Tibial artery (tissue), 4 donors: Measurements from ENCODE around the gene COLEC11.

ENCODE experiments used
- DNase-seq, 2 donors: peaks; one replicate each; pipeline ENCODE4 v3.0.0-alpha.2; 2019
- H3K27ac ChIP-seq, 2 donors: fragments of 200-600 bp; sonication (generic) in 1 of 2; 1 replicate in 1 of 2; 2 replicates in 1 of 2; pipeline ENCODE4 v1.5.1; 2018 to 2019; ENCODE audit warnings: mild to moderate bottlenecking in 1 of 2
- H3K27me3 ChIP-seq, 2 donors: fragments of 200-600 bp; sonication (generic) in 1 of 2; one replicate each; pipeline versions ENCODE4 v1.5.1 to v1.6.0; 2016 to 2019
- H3K36me3 ChIP-seq, 3 donors: fragments of 200-600 bp; sonication (generic) in 2 of 3; one replicate each; pipeline ENCODE4 v1.5.1; 2016 to 2019; ENCODE audit warnings: mild to moderate bottlenecking in 2 of 3
- H3K4me1 ChIP-seq, 4 donors: fragments of 200-600 bp; sonication (generic) in 2 of 4; 1 replicate in 3 of 4; 2 replicates in 1 of 4; pipeline ENCODE4 v1.5.1; 2016 to 2019
- H3K4me3 ChIP-seq, 2 donors: fragments of 200-600 bp; sonication (generic) in 1 of 2; 1 replicate in 1 of 2; 2 replicates in 1 of 2; pipeline ENCODE4 v1.5.1; 2018 to 2019; ENCODE audit warnings: mild to moderate bottlenecking in 2 of 2
- H3K9me3 ChIP-seq, 3 donors: fragments of 200-600 bp; sonication (generic) in 1 of 3; one replicate each; pipeline ENCODE4 v1.5.1; 2016 to 2019
- intact Hi-C: fragments of 100-400 bp; cut with DNase I; formaldehyde crosslinking; loops from one replicate; pipeline ENCODE4 v1.15.0; 2023; ENCODE audit warnings: low total_unique reads
- TF ChIP-seq, protein P1 (sequence below), 2 experiments: fragments of 200-600 bp in 1 of 2; fragments of 450-650 bp in 1 of 2; IDR thresholded peaks; one replicate each; pipeline ENCODE4 v1.5.1; 2017 to 2019; ENCODE audit warnings: antibody characterized with exemption in 2 of 2, mild to moderate bottlenecking in 1 of 2, moderate library complexity in 1 of 2

COLEC11 gene

GRCh38 chr2:3581367-3582262 is 13.3 kb upstream of the COLEC11 start:
- TF ChIP-seq, protein P1, sequence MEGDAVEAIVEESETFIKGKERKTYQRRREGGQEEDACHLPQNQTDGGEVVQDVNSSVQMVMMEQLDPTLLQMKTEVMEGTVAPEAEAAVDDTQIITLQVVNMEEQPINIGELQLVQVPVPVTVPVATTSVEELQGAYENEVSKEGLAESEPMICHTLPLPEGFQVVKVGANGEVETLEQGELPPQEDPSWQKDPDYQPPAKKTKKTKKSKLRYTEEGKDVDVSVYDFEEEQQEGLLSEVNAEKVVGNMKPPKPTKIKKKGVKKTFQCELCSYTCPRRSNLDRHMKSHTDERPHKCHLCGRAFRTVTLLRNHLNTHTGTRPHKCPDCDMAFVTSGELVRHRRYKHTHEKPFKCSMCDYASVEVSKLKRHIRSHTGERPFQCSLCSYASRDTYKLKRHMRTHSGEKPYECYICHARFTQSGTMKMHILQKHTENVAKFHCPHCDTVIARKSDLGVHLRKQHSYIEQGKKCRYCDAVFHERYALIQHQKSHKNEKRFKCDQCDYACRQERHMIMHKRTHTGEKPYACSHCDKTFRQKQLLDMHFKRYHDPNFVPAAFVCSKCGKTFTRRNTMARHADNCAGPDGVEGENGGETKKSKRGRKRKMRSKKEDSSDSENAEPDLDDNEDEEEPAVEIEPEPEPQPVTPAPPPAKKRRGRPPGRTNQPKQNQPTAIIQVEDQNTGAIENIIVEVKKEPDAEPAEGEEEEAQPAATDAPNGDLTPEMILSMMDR (IDR thresholded peaks at IDR 0.05) = no peak
- Histone ChIP-seq H3K27me3 (no peaks in the 10 kb centered on the region), H3K9me3 (no peaks in the 10 kb centered on the region), H3K36me3 (peaks cover 51 to 75% (median 56%) of the 10 kb centered on the region in 3 donors), H3K4me3 (no peak overlapping the region), H3K4me1 (peaks cover 0 to 39% (median 16%) of the 10 kb centered on the region in 4 donors), H3K27ac (no peak overlapping the region)
- no peak for DNase-seq
- intact Hi-C loops = no loop called here

DNA sequence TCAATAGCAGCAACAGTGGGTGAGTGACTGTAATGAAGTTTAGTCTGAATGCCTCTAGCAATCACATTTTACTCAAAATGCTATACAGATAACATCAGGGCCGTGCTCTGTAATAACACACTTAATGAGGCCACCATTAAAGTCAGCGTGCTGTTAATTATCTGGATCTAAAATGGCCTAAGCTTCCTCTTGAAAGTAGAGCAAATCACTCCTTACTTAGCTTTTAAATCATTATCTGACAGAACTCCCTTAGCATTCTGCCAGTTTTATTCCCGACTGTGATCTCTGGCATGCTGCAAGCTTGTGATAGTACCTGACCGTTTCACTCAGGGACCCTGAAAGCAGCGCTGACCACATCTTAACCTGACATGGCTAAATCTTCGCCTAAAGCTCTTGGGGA is 10.8 kb upstream of the COLEC11 start:
- no peak overlapping the region for H3K4me3 ChIP-seq
- H3K27ac ChIP-seq = peak overlapping the region in 1 of 2 donors; percentile 80
- intact Hi-C loops = no loop called here
- H3K36me3 ChIP-seq = peaks cover 30 to 50% (median 33%) of the 10 kb centered on the region in 3 donors
- H3K9me3 ChIP-seq = no peaks in the 10 kb centered on the region
- H3K27me3 ChIP-seq = no peaks in the 10 kb centered on the region
- TF ChIP-seq, protein P1 (IDR thresholded peaks at IDR 0.05) = no peak
- H3K4me1 ChIP-seq = peaks cover 0 to 21% (median 5%) of the 10 kb centered on the region in 4 donors
- DNase-seq = no peak

GRCh38 chr2:3584608-3585260 is 10.2 kb upstream of the COLEC11 start:
- peaks cover 25 to 44% (median 26%) of the 10 kb centered on the region in 3 donors for H3K36me3 ChIP-seq
- DNase-seq = no peak
- peaks cover 0 to 19% (median 5%) of the 10 kb centered on the region in 4 donors for H3K4me1 ChIP-seq
- H3K27me3 ChIP-seq = no peaks in the 10 kb centered on the region
- TF ChIP-seq, protein P1 (IDR thresholded peaks at IDR 0.05) = no peak
- intact Hi-C loops = no loop called here
- no peaks in the 10 kb centered on the region for H3K9me3 ChIP-seq
- H3K27ac ChIP-seq = peak overlapping the region; percentile 64 to 80
- peak overlapping the region in 1 of 2 donors; percentile 27 for H3K4me3 ChIP-seq

DNA sequence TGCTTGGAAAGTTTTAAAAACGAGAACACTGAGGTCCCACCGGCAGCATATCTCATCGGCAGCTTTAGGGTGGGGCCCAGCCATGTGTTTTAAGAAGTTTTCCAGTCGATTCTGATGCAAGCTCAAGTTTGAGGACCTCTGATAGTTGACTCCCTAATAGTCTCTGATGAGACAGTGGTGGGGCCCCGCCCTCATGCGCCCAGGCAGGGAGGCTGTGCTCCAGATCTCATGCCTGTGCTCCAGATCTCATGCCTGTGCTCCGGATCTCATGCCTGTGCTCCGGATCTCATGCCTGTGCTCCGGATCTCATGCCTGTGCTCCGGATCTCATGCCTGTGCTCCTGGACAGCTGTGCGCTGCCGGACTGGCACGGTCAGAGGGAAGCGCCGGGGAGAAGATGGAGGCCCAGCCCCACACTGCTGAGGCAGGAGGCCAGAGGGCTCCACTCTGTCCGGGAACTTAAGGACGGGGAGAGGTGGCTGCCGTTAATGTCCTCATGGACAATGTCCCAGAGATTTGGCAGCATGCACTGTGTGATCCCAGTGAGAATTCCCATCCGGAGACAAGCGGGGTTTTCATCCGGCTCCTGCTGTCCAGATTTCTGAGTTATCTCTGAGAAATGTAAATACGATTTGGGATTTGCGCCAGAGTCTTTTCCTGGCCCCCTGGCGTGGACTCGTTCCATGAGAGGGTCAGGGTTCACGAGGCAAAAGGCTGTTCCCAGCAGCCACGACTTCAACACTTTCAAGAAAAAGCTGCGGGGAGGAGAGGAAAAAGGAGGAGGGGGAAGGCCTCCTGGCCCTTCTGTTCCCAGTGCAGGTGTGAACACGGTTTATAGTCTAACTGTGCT is 9.4 kb upstream of the COLEC11 start:
- Histone ChIP-seq H3K4me3 (peak overlapping the region; percentile 27 to 30), H3K27ac (peak overlapping the region; percentile 64 to 80), H3K4me1 (peaks cover 0 to 19% (median 5%) of the 10 kb centered on the region in 4 donors), H3K9me3 (no peaks in the 10 kb centered on the region), H3K27me3 (no peaks in the 10 kb centered on the region), H3K36me3 (peaks cover 18 to 36% (median 19%) of the 10 kb centered on the region in 3 donors)
- intact Hi-C loops = no loop called here
- TF ChIP-seq, protein P1 (IDR thresholded peaks at IDR 0.05) = no peak
- peak; percentile 40 to 75 for DNase-seq

GRCh38 chr2:3586220-3586619 is 8.7 kb upstream of the COLEC11 start:
- peaks cover 0 to 19% (median 5%) of the 10 kb centered on the region in 4 donors for H3K4me1 ChIP-seq
- H3K4me3 ChIP-seq = no peak overlapping the region
- H3K27me3 ChIP-seq = no peaks in the 10 kb centered on the region
- no peaks in the 10 kb centered on the region for H3K9me3 ChIP-seq
- TF ChIP-seq, protein P1 (IDR thresholded peaks at IDR 0.05) = no peak
- H3K36me3 ChIP-seq = peaks cover 11 to 29% (median 12%) of the 10 kb centered on the region in 3 donors
- DNase-seq = no peak
- intact Hi-C loops = no loop called here
- peak overlapping the region; percentile 64 to 80 for H3K27ac ChIP-seq
